Measurements from ENCODE around the gene SPON1. TPM values are rescaled to one million over a fixed set of nuclear protein-coding genes. Genes with fewer than 3 reads are reported as not detected.

The SPON1 gene
- total and polyA plus RNA-seq, 10 of the 15 experiments (the other 5 are each of a cell fraction or from before 2014, with no cell fraction given), result 0.13 to 1.1 (median 0.18) TPM; not detected in 5

- no peak for TF ChIP-seq LARP7 (IDR thresholded peaks at IDR 0.05)
- no peak for TF ChIP-seq TCF7 (IDR thresholded peaks at IDR 0.05; ENCODE audit: borderline replicate concordance)
These were observed 116.5 kb downstream of the SPON1 start (continued) for GRCh38 chr11:14079011-14079410.

- TF ChIP-seq PRDM15 (CRISPR knock-in tag; IDR thresholded peaks at IDR 0.05) (no peak), GABPA (IDR thresholded peaks at IDR 0.05; ENCODE audit: low read depth) (no peak), ZNF622 (IDR thresholded peaks at IDR 0.05) (no peak), ETV6 (conservative IDR thresholded peaks at IDR 0.05 in 1 of 2, IDR thresholded peaks at IDR 0.05 in 1 of 2; ENCODE audit: borderline replicate concordance in 1 of 2, low read depth in 1 of 2) (no peak), TARDBP (IDR thresholded peaks at IDR 0.05; ENCODE audit: borderline replicate concordance) (no peak)
- ATAC-seq (no peak), DNase-seq (ENCODE audit: low read depth, low spot score) (no peak), FAIRE-seq (no peak)
- Histone ChIP-seq H3K9me3 (replicated peaks; ENCODE audit: control insufficient read depth, insufficient read depth, low read length) (no peaks in the 10 kb centered on the region), H3K4me2 (ENCODE audit: control insufficient read depth, insufficient read depth) (no peak overlapping the region), H3K4me1 (ENCODE audit: control insufficient read depth, insufficient read depth, low read length) (no peaks in the 10 kb centered on the region), H4K20me1 (ENCODE audit: control insufficient read depth, insufficient read depth) (no peaks in the 10 kb centered on the region), H3K4me3 (no peak overlapping the region), H3K79me2 (ENCODE audit: control insufficient read depth, insufficient read depth, low read length) (no peaks in the 10 kb centered on the region), H3K9ac (ENCODE audit: control insufficient read depth, insufficient read depth, low read length) (no peak overlapping the region), H3K27ac (ENCODE audit: control insufficient read depth, insufficient read depth) (no peak overlapping the region), H3K27me3 (replicated peaks in 1 of 2; ENCODE audit: control insufficient read depth in 2 of 2, insufficient read depth in 2 of 2, low read length in 1 of 2) (no peaks in the 10 kb centered on the region; a peak in 1 of 4 replicates), H2AFZ (ENCODE audit: control insufficient read depth, low read depth, low read length) (no peak overlapping the region), H3K36me3 (ENCODE audit: control insufficient read depth in 2 of 2, insufficient read depth in 2 of 2, low read length in 1 of 2) (no peaks in the 10 kb centered on the region)
- ChIA-PET POLR2A (no interaction called here), CTCF (no interaction called here), RAD21 (ENCODE audit: unreplicated experiment) (no interaction called here), SMC1A (ENCODE audit: uncharacterized antibody, unreplicated experiment) (no interaction called here)
- 23% methylated on average over 4 of the region's 4 CpGs for WGBS (ENCODE audit: insufficient coverage, insufficient replicate concordance, low lambda C conversion rate, missing lambda C conversion rate)
- BruUV-seq (replicated peaks), result no TSS peak
- in situ Hi-C loops (cut with MboI) (no loop called here), intact Hi-C loops (cut with micrococcal nuclease; ENCODE audit: unreplicated experiment) (no loop called here)
These were observed 117.3 kb downstream of the SPON1 start for GRCh38 chr11:14079797-14080196.
